ENCODE data around the gene MYL7.

DNA sequence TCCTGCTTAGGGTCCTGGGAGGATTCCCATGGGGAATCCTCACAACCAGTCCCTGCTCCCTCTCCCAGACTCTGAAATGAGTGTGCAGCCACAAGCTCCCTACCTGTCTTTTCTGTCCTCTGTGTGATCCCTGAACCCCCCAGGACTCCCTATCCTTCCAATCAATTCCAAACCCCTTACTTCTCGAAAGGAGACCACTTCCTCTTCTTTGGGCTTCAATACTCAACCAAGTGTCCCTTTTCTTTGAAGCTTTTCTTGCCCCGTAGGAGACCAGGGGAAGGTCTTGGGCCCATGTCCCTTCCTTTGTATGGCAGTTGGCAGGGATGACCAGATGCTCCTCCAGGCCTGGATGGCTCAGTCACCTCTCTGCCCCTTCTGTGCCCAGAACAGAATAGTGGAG is 35.3 kb downstream of the MYL7 start:
- TF ChIP-seq CTCF (conservative IDR thresholded peaks at IDR 0.05; ENCODE audit: low read length) (no peak), EZH2phosphoT487 (IDR thresholded peaks at IDR 0.05; ENCODE audit: borderline replicate concordance, low read depth, low read length) (no peak)
